Uterus (tissue), 2 donors: Measurements from ENCODE around the gene TRAF1.

ENCODE experiments used
- POLR2A ChIP-seq, 2 donors: fragments of 450-650 bp; IDR thresholded peaks; one replicate each; pipeline ENCODE4 v1.6.1; 2016; ENCODE audit warnings: antibody characterized with exemption in 2 of 2, mild to moderate bottlenecking in 1 of 2, moderate library complexity in 1 of 2
- TF ChIP-seq, protein P1 (sequence below), 4 experiments: fragments of 200-600 bp in 2 of 4; fragments of 450-650 bp in 2 of 4; sonication (generic) in 2 of 4; IDR thresholded peaks; one replicate each; pipeline ENCODE4 v1.5.1; 2016 to 2019; ENCODE audit warnings: antibody characterized with exemption in 4 of 4, mild to moderate bottlenecking in 2 of 4, moderate library complexity in 1 of 4

DNA sequence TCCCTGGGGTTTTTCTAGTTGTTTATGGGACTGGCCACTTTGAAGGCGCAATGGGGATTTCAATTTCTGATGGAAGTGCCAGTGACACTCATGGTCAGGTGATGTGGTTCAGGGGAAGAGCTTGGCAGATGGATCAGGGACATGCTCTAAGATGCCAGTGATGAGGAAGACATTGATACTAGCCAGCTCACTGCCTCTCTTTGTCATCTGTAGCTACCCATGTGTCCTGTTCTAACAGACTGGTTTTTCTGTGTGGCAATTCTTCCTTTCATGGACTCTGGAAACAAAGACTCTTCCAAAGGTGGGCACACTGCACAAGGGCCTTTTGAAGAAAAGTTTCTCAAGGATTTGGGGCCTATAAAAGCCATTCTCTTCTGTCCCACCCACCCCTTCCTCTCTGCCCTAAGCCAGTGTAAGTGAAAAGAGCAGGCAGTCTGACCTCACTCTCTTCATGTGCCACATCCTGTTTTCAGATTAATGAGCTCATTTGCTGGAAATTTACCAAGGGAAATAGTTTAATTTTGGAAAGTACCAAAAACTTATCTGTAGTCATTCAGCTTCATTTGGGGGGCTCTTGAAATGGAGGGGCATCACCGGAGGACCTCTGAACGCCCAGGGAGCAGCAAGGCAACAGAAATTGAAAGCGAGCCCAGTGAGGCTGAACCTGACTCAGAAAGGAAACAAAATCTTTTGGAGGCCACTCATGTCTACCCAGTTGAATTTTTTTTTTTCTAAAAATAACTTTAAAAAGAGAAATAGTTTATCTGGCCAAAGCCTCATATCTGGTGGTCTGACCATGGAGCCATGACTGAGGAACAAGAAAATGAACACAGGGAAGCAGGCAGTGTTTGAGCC lies 4.9 kb upstream of the TRAF1 start:
- no peak for TF ChIP-seq POLR2A (IDR thresholded peaks at IDR 0.05)
- TF ChIP-seq, protein P1, sequence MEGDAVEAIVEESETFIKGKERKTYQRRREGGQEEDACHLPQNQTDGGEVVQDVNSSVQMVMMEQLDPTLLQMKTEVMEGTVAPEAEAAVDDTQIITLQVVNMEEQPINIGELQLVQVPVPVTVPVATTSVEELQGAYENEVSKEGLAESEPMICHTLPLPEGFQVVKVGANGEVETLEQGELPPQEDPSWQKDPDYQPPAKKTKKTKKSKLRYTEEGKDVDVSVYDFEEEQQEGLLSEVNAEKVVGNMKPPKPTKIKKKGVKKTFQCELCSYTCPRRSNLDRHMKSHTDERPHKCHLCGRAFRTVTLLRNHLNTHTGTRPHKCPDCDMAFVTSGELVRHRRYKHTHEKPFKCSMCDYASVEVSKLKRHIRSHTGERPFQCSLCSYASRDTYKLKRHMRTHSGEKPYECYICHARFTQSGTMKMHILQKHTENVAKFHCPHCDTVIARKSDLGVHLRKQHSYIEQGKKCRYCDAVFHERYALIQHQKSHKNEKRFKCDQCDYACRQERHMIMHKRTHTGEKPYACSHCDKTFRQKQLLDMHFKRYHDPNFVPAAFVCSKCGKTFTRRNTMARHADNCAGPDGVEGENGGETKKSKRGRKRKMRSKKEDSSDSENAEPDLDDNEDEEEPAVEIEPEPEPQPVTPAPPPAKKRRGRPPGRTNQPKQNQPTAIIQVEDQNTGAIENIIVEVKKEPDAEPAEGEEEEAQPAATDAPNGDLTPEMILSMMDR (IDR thresholded peaks at IDR 0.05): no peak
